HepG2 (cell line): ENCODE data around the gene PRRC1. TPM values are rescaled to one million over a fixed set of nuclear protein-coding genes. Genes with fewer than 3 reads are reported as not detected.

ENCODE experiments used
- ATAC-seq: fragments of 200-7000 bp; cut with Tn5 transposase; 3 replicates; pipeline ENCODE4 v1.9.1; 2020; ENCODE audit warnings: mild to moderate bottlenecking, moderate library complexity
- BruUV-seq: library from RNA; stranded (reverse); fragments of 400-500 nt; replicated peaks from 2 replicates; lab custom pipeline; 2021; lab: Mats Ljungman, UMichigan
- CTCF ChIA-PET: fragments of 300-600 bp; formaldehyde crosslinking; extraction: SDS; loops from one replicate; lab custom pipeline; 2021; ENCODE audit warnings: low total read pairs, inconsistent platforms, low intra/inter-chr PET ratio; lab: Yijun Ruan, JAX
- POLR2A ChIA-PET: fragments of 350-600 bp; sonication (Branson Sonifier 250); formaldehyde crosslinking; loops from one replicate; lab custom pipeline; 2020; ENCODE audit warnings: antibody characterized with exemption, inconsistent platforms; lab: Yijun Ruan, JAX
- DNase-seq: peaks from one replicate; pipeline ENCODE4 v3.0.0-alpha.2; 2015; ENCODE audit warnings: low spot score
- FAIRE-seq: peaks from 3 replicates; lab custom pipeline; 2011; peaks lifted over from hg19 to GRCh38; lab: Jason Lieb, UNC
- H2AFZ ChIP-seq: one replicate; pipeline ENCODE4 v1.6.1; 2011; ENCODE audit warnings: low read length, inconsistent platforms
- H3K27ac ChIP-seq: fragments of 300-600 bp; 3 replicates; pipeline ENCODE4 v1.8.0; 2011; ENCODE audit warnings: mixed run types, mild to moderate bottlenecking, mixed read lengths, low read length, inconsistent platforms; ENCODE audit not compliant: insufficient read depth; ENCODE audit errors: extremely low read length
- H3K27me3 ChIP-seq, 2 experiments: fragments of 200-600 bp in 1 of 2; 2 replicates in 1 of 2; 3 replicates in 1 of 2; pipeline versions ENCODE4 v1.6.0 to v1.8.0; 2011; ENCODE audit warnings: low read length in 2 of 2, mild to moderate bottlenecking in 2 of 2, moderate library complexity in 2 of 2, inconsistent platforms in 1 of 2; ENCODE audit not compliant: insufficient read depth in 2 of 2, control insufficient read depth in 1 of 2
- H3K36me3 ChIP-seq, 2 experiments: fragments of 200-600 bp in 1 of 2; replicated peaks in 1 of 2; 2 replicates in 1 of 2; 3 replicates in 1 of 2; pipeline versions ENCODE4 v1.5.1 to v1.8.0; 2011; ENCODE audit warnings: low read length in 2 of 2, inconsistent platforms in 1 of 2; ENCODE audit not compliant: insufficient read depth in 2 of 2, control insufficient read depth in 1 of 2
- H3K4me1 ChIP-seq: 2 replicates; pipeline ENCODE4 v1.5.1; 2012; ENCODE audit warnings: low read length, inconsistent platforms; ENCODE audit not compliant: insufficient read depth
- H3K4me2 ChIP-seq: 2 replicates; pipeline ENCODE4 v1.6.0; 2011; ENCODE audit warnings: low read depth, low read length, inconsistent platforms
- H3K4me3 ChIP-seq, 3 experiments: fragments of 200-600 bp in 1 of 3; sonication (generic), shearing (Covaris generic) in 1 of 3; replicated peaks in 1 of 3; 2 replicates each; pipeline ENCODE4 v1.5.1; 2011 to 2016; ENCODE audit warnings: low read length in 3 of 3, inconsistent platforms in 2 of 3, low read depth in 2 of 3, mild to moderate bottlenecking in 2 of 3, control low read depth in 1 of 3, mixed read lengths in 1 of 3; ENCODE audit not compliant: insufficient read depth in 1 of 3
- H3K79me2 ChIP-seq: one replicate; pipeline ENCODE4 v1.6.1; 2011; ENCODE audit warnings: low read length, inconsistent platforms; ENCODE audit not compliant: insufficient read depth
- H3K9ac ChIP-seq: 2 replicates; pipeline ENCODE4 v1.6.0; 2011; ENCODE audit warnings: mild to moderate bottlenecking, low read depth, low read length, inconsistent platforms; ENCODE audit not compliant: insufficient read depth
- H3K9me3 ChIP-seq: 2 replicates; pipeline ENCODE4 v1.5.1; 2012; ENCODE audit warnings: mild to moderate bottlenecking, low read length
- H4K20me1 ChIP-seq: 2 replicates; pipeline ENCODE4 v1.6.0; 2011; ENCODE audit warnings: inconsistent platforms, mild to moderate bottlenecking, low read length, moderate library complexity; ENCODE audit not compliant: insufficient read depth
- NCOR1 ChIP-seq: fragments of 200-600 bp; sonication (generic); IDR thresholded peaks from 2 replicates; pipeline ENCODE4 v1.7.0; 2017; ENCODE audit warnings: antibody characterized with exemption, low read length, borderline replicate concordance
- ZBTB40 ChIP-seq, 2 experiments: fragments of 450-650 bp in 1 of 2; sonication (generic) in 1 of 2; formaldehyde crosslinking in 1 of 2; IDR thresholded peaks; 2 replicates each; pipeline versions ENCODE4 v1.6.1 to v1.8.0; 2016 to 2022; ENCODE audit warnings: antibody characterized with exemption in 1 of 2, mild to moderate bottlenecking in 1 of 2, missing genetic modification reagents in 1 of 2
- WGBS: methylation state at CpG from one replicate; pipeline ENCODE4 v1.1.6; 2017; ENCODE audit warnings: low lambda C conversion rate; 5-methylcytosine and 5-hydroxymethylcytosine counted together
- in situ Hi-C: cut with HindIII; loops from 2 replicates; pipeline ENCODE4 v1.10.0; 2017; ENCODE audit warnings: low pct_unique_long_range_greater_than_20kb; ENCODE audit not compliant: extremely low pct_ligation_motif_present
- intact Hi-C: fragments of 100-400 bp; cut with micrococcal nuclease; formaldehyde crosslinking; loops from one replicate; pipeline ENCODE4 v1.10.0; 2022; ENCODE audit not compliant: unreplicated experiment
- polyA plus RNA-seq, 8 experiments: library from polyadenylated mRNA; depleted of rRNA in 3 of 8; stranded (reverse) in 7 of 8; unstranded in 1 of 8; fragments of >200 nt; fragmentation: Illumina TruSeq in 4 of 8; extraction: Trizol in 4 of 8; gene quantifications; 2 replicates each; pipeline versions ENCODE4 v1.2.1 to v1.2.3, GENCODE V29; 2011 to 2016; ENCODE audit warnings: low read depth in 4 of 8, missing spikeins in 1 of 8, mixed read lengths in 1 of 8; ENCODE audit not compliant: insufficient read depth in 1 of 8
- total RNA-seq, 5 experiments: library from RNA; depleted of rRNA; stranded (reverse); fragments of >200 nt; fragmentation: Illumina TruSeq; extraction: Trizol; gene quantifications; 2 replicates each; pipeline ENCODE4 v1.2.3, GENCODE V29; 2016; ENCODE audit warnings: low read depth in 1 of 5

PRRC1 gene
- total and polyA plus RNA-seq, 2 of the 13 experiments (the other 11 are each of a cell fraction or from before 2014, with no cell fraction given): 48.5 to 51.9 TPM

GRCh38 chr5:127585661-127586060 lies 68.2 kb downstream of the PRRC1 start:
- no peak overlapping the region for H3K4me2 ChIP-seq
- no peaks in the 10 kb centered on the region for H4K20me1 ChIP-seq
- H3K9me3 ChIP-seq: no peaks in the 10 kb centered on the region
- H2AFZ ChIP-seq: no peak overlapping the region
- CTCF ChIA-PET: no interaction called here
- no peak for TF ChIP-seq ZBTB40 (IDR thresholded peaks at IDR 0.05)
- TF ChIP-seq ZBTB40 (CRISPR knock-in tag; IDR thresholded peaks at IDR 0.05): 0 out of 2 replicates have a peak, but pooled peaks have one; percentile 22
- no peak for TF ChIP-seq NCOR1
- ATAC-seq (no peak; the same call in 2 of the 3 replicates), DNase-seq (no peak), FAIRE-seq (no peak)
- H3K27me3 ChIP-seq: no peaks in the 10 kb centered on the region
- BruUV-seq: no TSS peak
- H3K27ac ChIP-seq: no peak overlapping the region
- H3K9ac ChIP-seq: no peak overlapping the region
- POLR2A ChIA-PET: no interaction called here
- peaks cover 16% of the 10 kb centered on the region for H3K4me1 ChIP-seq
- in situ Hi-C loops (no loop called here), intact Hi-C loops (no loop called here)
- 12% methylated on average over 3 of the region's 3 CpGs for WGBS
- H3K36me3 ChIP-seq: no peaks in the 10 kb centered on the region
- H3K79me2 ChIP-seq: no peaks in the 10 kb centered on the region
- H3K4me3 ChIP-seq: no peak overlapping the region
